Choroid plexus epithelial cell (primary cell): Measurements from ENCODE around the gene UBC.
"Not testable (repeated sequence)": the region's sequence is repeated elsewhere in the genome, so short reads cannot be mapped to it uniquely, and the experiment has no call there.

Experiments used
- DNase-seq: peaks from one replicate; pipeline ENCODE4 v3.0.0-alpha.2; 2010; ENCODE audit warnings: low read depth
- H3K4me3 ChIP-seq: 2 replicates; pipeline ENCODE4 v1.5.1; 2011; ENCODE audit warnings: low read depth, mild to moderate bottlenecking, control low read depth, low read length, moderate library complexity
- TF ChIP-seq, protein P1 (sequence below): conservative IDR thresholded peaks from 2 replicates; pipeline ENCODE4 v1.5.1; 2011; ENCODE audit warnings: low read depth, mild to moderate bottlenecking, control low read depth, inconsistent platforms, low read length, moderate library complexity

The UBC gene

DNA sequence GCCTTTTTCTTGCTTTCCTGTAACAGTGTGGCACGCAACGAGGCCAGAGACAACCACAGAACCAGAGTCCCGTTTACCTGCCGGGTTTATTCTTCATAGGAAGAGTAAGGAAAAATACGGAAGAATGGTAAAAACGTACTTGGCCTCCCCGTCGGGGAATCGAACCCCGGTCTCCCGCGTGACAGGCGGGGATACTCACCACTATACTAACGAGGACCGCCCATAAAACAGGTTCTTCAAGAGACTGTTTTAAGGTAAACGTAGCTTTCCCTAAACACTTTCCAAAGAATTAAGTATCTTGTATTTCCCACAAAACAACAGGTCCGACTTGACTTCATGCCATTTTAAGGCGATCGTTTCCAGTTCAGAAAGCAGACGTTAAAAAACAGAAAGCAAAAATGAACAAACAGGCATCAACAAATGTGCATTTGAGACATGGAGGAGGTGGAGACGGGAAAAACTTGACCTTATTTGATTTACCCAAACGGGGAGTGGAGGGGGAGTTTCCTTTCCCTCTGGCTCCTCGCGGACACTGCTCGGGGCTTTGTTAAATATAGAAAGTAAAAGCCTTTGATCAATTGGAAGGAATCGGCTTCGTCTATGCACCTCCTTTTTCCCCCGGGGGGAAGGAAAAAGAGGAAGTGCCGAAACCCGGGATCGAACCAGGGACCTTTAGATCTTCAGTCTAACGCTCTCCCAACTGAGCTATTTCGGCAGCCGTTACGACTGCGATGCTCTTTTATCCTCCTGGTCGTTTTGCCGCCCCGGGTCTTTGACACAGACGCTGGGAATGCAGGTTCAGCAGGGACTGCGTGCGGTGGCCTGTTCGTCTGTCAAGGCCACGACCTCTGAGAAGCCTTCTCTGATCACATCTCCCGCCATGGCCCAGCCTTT, 13.0 kb upstream of the UBC start:
- peak overlapping the region; percentile 60 for H3K4me3 ChIP-seq
- TF ChIP-seq, protein P1, sequence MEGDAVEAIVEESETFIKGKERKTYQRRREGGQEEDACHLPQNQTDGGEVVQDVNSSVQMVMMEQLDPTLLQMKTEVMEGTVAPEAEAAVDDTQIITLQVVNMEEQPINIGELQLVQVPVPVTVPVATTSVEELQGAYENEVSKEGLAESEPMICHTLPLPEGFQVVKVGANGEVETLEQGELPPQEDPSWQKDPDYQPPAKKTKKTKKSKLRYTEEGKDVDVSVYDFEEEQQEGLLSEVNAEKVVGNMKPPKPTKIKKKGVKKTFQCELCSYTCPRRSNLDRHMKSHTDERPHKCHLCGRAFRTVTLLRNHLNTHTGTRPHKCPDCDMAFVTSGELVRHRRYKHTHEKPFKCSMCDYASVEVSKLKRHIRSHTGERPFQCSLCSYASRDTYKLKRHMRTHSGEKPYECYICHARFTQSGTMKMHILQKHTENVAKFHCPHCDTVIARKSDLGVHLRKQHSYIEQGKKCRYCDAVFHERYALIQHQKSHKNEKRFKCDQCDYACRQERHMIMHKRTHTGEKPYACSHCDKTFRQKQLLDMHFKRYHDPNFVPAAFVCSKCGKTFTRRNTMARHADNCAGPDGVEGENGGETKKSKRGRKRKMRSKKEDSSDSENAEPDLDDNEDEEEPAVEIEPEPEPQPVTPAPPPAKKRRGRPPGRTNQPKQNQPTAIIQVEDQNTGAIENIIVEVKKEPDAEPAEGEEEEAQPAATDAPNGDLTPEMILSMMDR: no peak
- DNase-seq: peak; percentile 86

DNA sequence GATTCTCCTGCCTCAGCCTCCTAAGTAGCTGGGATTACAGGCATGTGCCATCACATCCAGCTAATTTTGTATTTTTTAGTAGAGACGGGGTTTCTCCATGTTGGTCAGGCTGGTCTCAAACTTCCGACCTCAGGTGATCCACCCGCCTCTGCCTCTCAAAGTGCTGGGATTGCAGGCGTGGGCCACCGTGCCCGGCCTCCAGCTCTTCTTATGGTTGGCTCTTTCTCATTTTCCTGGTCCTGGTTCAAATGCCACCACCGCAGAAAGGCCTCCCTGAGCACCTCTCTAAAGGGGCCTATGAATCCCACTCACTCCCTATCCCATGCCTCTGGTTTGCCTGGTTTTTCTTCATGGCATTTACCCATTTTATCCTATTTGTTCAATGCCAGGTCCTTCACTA, 11.3 kb upstream of the UBC start:
- not testable (repeated sequence) for H3K4me3 ChIP-seq, DNase-seq

- TF ChIP-seq, protein P1: no peak
- DNase-seq: no peak
Measured at GRCh38 chr12:124925117-124925516, 10.7 kb upstream of the UBC start.

DNA sequence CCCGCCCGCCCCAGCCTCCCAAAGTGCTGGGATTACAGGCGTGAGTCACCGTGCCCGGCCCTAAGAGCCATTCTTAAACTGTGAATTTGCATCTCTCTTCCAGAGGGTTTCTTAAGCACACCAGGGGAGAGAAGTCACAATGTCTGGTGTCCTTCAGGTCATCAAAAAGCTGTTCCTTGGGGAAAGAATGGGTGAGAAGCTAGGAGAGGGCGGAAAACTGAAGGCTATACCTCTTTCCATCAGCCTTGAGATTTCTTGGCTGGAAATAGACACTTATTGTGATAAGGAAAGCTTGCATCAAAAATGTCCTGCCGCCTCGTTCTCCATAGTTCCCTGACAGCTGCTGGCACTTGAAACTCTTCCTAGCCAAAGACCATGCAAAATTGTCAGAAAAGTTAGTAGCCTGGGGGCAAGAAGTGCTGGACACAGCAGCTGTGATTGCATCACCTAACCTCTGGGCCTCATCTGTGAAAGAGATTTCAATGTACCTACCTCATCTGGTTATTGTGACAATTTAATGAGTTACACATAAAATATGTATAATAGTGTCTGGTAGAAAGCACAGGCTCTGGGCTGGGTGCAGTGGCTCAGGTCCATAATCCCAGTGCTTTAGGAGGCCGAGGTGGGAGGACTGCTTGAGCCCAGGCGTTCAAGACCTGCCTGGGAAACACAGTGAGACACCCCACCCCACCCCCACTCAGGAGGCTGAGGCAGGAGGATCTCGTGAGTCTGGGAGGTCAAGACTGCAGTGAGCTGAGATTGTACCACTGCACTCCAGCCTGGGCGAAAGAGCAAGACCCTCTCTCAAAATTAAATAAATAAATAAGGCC, 9.7 kb upstream of the UBC start:
- TF ChIP-seq, protein P1: no peak
- DNase-seq: peak; percentile 63
- no peak overlapping the region for H3K4me3 ChIP-seq

More at GRCh38 chr12:124925117-124925516, 10.7 kb upstream of the UBC start:
- no peak overlapping the region for H3K4me3 ChIP-seq

- DNase-seq: peak; percentile 73
- H3K4me3 ChIP-seq: peak overlapping the region; percentile 47
- TF ChIP-seq, protein P1: no peak
Measured at GRCh38 chr12:124921200-124922031, 7.0 kb upstream of the UBC start.

GRCh38 chr12:124920353-124920935, 6.0 kb upstream of the UBC start:
- TF ChIP-seq, protein P1: no peak
- H3K4me3 ChIP-seq: no peak overlapping the region

More at GRCh38 chr12:124920353-124920935, 6.0 kb upstream of the UBC start:
- no peak for DNase-seq
